ENCODE data around the gene RTN4RL1. TPM values are rescaled to one million over a fixed set of nuclear protein-coding genes. Genes with fewer than 3 reads are reported as not detected.

The RTN4RL1 gene
- total RNA-seq, 1 experiment from 2014 or later, result 0.12 TPM

- no peak for DNase-seq (ENCODE audit: extremely low read depth, low read depth)
Measured at GRCh38 chr17:2060385-2060658, 35.2 kb upstream of the RTN4RL1 start.

GRCh38 chr17:2059547-2060384, 34.6 kb upstream of the RTN4RL1 start:
- DNase-seq (ENCODE audit: extremely low read depth, low read depth), result no peak

DNA sequence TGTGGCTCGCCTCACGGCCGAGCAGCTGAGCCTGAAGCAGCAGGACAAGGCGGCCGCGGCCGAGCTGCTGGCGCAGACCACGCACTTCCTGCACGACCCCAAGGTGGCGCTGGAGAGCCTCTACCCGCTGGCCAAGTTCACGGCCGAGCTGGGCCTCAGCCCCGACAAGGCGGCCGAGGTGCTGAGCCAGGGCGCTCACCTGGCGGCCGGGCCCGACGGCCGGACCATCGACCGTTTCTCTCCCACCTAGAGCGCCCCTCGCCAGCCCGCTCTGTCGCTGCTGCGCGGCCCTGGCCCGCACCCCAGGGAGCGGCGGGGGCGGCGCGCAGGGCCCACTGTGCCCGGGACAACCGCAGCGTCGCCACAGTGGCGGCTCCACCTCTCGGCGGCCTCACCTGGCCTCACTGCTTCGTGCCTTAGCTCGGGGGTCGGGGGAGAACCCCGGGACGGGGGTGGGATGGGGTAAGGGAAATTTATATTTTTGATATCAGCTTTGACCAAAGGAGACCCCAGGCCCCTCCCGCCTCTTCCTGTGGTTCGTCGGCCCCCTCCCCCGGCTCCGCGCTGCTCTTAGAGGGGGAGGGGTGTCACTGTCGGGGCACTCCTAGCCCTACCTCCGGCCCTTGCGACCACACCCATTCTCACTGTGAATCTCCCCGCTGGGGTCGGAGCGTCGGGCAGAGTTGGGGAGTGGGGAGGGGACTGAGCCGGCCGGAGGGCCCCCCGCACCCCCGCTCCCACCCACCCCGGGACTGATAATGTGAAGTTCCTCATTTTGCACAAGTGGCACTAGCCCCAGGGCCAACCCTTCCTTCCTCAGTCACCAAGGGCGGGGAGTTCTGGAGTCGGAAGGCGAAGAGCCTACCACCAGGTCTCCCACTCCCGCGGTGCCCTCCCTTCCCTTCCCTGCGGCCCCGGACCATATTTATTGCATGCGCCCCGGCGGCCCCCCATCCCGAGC, 33.7 kb upstream of the RTN4RL1 start:
- no peak for DNase-seq (ENCODE audit: extremely low read depth, low read depth)

DNA sequence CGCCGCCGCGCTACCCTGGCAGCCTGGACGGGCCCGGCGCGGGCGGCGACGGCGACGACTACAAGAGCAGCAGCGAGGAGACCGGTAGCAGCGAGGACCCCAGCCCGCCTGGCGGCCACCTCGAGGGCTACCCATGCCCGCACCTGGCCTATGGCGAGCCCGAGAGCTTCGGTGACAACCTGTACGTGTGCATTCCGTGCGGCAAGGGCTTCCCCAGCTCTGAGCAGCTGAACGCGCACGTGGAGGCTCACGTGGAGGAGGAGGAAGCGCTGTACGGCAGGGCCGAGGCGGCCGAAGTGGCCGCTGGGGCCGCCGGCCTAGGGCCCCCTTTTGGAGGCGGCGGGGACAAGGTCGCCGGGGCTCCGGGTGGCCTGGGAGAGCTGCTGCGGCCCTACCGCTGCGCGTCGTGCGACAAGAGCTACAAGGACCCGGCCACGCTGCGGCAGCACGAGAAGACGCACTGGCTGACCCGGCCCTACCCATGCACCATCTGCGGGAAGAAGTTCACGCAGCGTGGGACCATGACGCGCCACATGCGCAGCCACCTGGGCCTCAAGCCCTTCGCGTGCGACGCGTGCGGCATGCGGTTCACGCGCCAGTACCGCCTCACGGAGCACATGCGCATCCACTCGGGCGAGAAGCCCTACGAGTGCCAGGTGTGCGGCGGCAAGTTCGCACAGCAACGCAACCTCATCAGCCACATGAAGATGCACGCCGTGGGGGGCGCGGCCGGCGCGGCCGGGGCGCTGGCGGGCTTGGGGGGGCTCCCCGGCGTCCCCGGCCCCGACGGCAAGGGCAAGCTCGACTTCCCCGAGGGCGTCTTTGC, 32.8 kb upstream of the RTN4RL1 start:
- no peak for DNase-seq (ENCODE audit: extremely low read depth, low read depth)

- DNase-seq (ENCODE audit: extremely low read depth, low read depth), result no peak
Measured at GRCh38 chr17:2057175-2057759, 32.1 kb upstream of the RTN4RL1 start.

DNA sequence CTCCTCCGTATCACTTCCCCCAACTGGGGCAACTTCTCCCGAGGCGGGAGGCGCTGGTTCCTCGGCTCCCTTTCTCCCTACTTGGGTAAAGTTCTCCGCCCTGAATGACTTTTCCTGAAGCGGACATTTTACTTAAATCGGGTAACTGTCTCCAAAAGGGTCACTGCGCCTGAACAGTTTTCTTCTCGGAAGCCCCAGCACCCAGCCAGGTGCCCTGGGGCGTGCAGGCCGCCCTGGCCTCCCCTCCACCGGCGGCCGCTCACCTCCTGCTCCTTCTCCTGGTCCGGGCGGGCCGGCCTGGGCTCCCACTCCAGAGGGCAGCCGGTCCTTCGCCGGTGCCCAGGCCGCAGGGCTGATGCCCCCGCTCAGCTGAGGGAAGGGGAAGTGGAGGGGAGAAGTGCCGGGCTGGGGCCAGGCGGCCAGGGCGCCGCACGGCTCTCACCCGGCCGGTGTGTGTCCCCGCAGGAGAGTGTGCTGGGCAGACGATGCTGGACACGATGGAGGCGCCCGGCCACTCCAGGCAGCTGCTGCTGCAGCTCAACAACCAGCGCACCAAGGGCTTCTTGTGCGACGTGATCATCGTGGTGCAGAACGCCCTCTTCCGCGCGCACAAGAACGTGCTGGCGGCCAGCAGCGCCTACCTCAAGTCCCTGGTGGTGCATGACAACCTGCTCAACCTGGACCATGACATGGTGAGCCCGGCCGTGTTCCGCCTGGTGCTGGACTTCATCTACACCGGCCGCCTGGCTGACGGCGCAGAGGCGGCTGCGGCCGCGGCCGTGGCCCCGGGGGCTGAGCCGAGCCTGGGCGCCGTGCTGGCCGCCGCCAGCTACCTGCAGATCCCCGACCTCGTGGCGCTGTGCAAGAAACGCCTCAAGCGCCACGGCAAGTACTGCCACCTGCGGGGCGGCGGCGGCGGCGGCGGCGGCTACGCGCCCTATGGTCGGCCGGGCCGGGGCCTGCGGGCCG, 31.4 kb upstream of the RTN4RL1 start:
- no peak for DNase-seq (ENCODE audit: extremely low read depth, low read depth)

DNA sequence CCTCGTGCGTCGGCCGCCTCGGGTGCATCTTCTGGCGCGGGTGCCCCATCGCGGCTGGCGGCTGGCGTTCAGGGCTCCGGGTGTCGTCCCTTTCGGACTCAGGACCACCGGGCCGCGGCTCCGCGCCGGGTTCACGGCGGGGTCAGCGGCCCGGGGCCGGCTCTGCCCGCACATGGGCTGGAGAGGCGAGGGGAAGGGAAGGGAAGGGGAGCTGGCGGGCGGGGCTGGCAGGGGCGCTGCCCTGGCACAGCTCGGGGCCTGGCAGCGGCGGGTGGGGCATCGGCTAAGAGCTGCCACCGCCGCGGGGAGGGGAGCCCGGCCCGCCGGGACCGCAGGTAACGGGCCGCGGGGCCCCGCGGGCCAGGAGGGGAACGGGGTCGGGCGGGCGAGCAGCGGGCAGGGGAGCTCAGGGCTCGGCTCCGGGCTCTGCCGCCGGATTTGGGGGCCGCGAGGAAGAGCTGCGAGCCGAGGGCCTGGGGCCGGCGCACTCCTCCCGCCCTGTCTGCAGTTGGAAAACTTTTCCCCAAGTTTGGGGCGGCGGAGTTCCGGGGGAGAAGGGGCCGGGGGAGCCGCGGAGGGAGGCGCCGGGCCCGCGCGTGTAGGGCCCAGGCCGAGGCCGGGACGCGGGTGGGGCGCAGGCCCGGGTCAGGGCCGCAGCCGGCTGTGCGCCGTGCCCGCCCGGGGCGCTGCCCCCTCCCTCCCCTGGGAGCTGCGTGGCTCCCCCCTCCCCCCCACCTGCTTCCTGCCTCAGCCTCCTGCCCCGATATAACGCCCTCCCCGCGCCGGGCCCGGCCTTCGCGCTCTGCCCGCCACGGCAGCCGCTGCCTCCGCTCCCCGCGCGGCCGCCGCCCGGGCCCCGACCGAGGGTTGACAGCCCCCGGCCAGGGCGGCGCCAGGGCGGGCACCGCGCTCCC, 30.4 kb upstream of the RTN4RL1 start:
- no peak for DNase-seq (ENCODE audit: extremely low read depth, low read depth)

DNA sequence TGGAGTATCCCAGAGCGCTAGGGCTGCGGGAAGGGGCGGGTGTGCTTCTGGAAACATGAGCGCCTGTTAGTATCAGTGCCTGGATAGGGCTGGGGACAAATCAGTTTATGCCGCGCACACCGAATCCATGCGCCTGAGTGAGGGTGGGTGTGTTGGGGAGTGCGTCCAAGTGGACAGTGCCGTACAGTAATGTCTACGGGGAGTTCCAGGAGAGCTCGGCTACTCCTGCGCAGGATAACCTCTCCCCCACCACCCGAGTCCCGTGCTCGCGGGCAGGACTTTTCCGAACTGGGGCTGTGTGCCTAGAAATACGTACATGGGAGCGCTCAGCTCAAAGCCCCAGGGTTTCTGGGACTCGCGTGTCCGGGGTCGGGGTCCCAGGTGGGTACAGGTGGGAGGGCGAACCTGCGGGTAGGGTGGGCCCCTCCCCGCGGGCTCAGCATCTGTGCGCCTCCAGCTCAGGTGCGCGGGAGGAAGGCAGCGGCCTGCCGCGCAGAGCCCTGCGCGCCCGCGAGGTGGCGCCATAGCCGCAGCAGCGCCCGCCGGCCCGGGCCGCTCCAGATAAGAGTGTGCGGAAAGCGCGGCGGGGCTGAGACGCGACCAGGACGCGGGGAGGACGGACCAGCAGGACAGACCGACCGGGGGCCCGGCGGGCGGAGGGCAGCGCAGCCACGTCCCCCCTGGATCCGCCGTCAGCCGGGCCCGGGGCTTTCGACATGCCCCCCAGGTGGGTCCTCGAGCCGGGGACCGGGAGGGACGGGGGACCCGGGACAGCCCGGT, 29.6 kb upstream of the RTN4RL1 start, which contains the start of gene HIC1:
Gene HIC1 (plus strand): TSS at position 592 of the 780 bp plus-strand sequence. CDS start 1,588 bp downstream, outside the sequence.
- DNase-seq (ENCODE audit: extremely low read depth, low read depth), result peak; percentile 46

- DNase-seq (ENCODE audit: extremely low read depth, low read depth), result no peak
Measured at GRCh38 chr17:2054262-2054511, 29.1 kb upstream of the RTN4RL1 start.

- peak; percentile 33 for DNase-seq (ENCODE audit: extremely low read depth, low read depth)
Measured at GRCh38 chr17:2053380-2054261, 28.5 kb upstream of the RTN4RL1 start.

DNA sequence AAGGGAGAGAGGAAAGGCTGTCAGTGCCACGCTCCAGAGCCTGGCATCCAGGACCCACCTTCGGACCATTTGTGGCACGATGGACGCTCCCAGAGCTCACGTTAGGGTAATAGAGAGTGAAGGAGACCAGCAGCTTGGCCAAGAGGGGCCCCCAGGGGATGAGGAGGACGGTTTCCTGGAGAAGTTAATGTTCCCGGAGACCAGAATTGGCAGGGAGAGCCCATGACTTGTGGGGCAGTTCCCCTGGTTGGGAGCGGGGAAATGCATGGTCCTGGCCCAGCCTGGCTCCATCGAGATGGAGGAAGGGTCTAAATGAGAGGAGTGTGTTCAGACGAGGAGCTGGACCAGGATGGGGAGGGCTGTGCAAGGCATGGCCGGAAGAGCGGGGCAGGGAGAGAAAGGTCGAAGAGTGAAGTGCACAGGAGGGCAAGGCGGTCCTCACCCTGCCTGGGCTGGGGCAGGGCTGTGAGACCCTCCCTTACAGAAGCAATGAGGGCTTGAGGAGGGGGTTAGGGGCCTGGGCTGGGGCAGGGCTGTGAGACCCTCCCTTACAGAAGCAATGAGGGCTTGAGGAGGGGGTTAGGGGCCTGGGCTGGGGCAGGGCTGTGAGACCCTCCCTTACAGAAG, 26.9 kb upstream of the RTN4RL1 start:
- DNase-seq (ENCODE audit: extremely low read depth, low read depth), result no peak

GRCh38 chr17:2051061-2051932, 26.2 kb upstream of the RTN4RL1 start:
- DNase-seq (ENCODE audit: extremely low read depth, low read depth), result no peak

DNA sequence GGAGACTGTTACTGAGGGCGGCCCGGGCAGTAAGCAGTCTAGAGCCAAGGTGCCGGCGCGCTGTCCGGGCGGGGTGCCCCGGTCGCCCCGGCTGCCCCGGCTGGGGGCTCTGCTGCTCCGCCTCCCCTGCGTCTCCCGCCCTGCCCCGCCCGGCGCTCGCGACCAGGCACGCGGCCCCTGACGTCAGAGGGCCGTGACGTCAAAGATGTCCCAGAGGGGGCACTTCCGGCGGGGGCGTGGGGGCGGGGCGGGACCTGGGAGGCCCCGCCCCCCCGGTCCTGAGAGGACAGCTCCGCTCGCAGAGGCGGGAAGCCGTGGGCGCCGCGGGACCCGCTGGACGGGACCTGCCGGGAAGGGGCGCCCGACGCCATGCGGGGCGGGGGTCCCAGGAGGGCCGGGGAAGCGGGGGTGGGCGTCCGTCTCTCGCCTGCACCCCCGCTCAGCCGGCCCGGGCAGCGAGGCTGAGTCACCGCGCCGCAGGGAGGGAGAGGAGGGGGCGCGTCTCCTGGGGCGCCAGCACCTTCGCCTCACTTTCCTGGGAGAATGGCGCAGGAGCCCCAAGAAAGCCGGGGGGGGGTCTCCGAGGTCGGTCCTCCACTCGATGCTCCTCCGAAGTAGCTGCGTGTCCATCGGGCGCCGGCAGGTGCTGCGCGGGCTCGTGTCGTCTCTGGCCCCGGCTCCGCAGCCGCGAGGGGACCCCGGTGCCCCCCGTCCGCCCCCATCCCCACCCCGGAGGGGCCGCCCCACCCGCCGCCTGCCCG, 25.3 kb upstream of the RTN4RL1 start:
- peak; percentile 46 for DNase-seq (ENCODE audit: extremely low read depth, low read depth)
